K562 treated with DMSO at 1 percent for 24 hours (cell line): ENCODE results near the gene NAA20. TPM values are rescaled to one million over a fixed set of nuclear protein-coding genes. Genes with fewer than 3 reads are reported as not detected.

Source experiments
- total RNA-seq: library from RNA; unstranded; fragments of 300-600 nt; gene quantifications from 2 replicates; pipeline ENCODE4 v1.2.3, GENCODE V29; 2022; ENCODE audit warnings: low read depth; ENCODE audit not compliant: insufficient read depth

NAA20 gene, protein sequence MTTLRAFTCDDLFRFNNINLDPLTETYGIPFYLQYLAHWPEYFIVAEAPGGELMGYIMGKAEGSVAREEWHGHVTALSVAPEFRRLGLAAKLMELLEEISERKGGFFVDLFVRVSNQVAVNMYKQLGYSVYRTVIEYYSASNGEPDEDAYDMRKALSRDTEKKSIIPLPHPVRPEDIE
- 26.8 and 33.6 TPM in 2 replicates for total RNA-seq

DNA sequence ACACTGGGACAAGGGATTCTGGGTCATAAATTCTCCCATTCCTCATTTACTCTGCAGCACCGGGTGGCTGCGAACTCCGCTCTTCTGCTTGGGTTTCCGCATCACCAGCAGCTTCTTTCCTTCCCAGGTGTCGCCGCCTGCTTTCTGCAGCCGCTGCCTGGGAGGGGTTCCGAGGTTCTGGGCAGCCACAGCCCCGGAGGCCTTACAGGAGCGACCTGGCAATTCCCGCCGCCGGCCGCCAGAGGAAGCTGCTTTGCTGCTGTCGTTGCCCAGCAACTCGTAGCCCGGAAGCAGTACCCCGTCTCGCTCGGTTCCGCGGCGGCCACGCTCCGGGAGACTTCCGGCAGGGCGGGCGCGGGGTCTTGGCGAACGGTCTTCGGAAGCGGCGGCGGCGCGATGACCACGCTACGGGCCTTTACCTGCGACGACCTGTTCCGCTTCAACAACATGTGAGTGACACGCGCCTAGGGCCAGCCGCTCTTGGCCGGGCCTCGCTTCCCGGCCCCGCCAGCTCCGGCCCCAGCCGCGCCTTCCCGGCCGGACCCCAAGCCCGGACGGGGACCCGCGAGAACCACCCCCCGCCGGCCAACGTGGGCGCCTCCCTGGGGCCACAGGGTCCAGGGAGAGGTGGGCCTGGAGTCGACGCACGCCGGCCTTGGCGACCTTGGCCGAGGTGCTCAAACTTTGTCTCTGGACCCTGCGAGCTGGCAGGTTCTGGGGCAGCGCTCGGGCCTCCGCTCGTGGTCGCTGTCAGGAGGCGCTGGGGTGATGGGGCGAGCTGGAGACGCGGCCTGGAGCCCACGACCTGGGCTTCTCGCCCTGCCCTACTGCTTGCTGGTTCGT, at the start of gene NAA20:
Gene NAA20 (plus strand): TSS at position 362 of the 843 bp plus-strand sequence. CDS start 35 bp downstream, at position 397.

DNA sequence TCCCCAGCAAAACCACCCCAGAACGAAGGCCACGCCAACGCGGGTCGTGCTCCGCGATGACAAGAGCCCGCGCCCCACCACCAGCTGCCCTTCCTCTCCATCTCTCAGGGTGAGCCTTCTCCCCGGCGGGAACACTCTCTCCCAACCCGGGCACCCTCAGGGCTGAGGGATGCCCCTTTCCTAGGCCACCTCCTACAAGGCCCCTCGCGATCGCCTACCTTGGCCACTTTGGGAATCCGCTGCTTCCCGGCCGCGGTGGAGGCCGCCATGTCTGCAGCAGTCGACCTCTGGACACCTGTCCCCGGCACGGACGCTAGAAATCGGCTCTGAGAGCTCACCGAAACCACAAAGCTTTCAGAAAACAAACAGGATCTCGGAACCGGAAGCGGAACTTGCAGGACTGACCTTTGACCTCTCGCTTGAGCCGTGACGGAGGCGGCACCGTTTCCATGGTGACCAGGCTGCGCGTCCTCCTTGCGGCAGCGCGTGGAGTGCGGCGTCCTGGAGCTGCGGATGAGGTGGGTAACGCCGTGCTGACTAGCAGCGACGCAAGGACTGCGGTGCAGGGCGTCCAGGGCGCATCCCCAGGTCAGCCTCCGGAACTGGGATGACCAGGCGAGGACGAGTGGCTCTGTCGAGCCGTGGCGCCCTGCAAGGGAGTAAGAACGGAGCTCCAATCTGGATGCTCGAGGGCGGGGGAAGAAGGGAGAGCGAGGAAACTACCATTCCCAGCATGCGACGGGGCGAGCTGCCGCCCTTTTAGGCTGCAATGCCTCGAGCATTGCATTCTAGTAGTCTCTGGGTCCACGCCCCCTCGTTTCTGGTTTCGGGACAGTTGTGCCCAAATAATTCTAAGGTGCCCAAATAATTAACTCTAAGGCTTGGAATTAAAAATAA, 35.2 kb downstream of the NAA20 start, which contains the start of the genes CFAP61 and CRNKL1:
Gene CFAP61 (plus strand): TSS at position 459 of the 897 bp plus-strand sequence. CDS start 4,122 bp downstream, outside the sequence.
Gene CRNKL1 (minus strand): TSS at position 393 of the 897 bp plus-strand sequence. CDS start 124 bp downstream, at position 269.

Other genes starting within 250 kb of the NAA20 start
- gene CRNKL1, start 35.1 kb downstream of the NAA20 start, total RNA-seq = 6.6 and 8.7 TPM in 2 replicates
- gene CFAP61, start 35.2 kb downstream of the NAA20 start, total RNA-seq = not detected in 2 replicates